GM21381 (cell line): ENCODE results near the gene SERTAD3.
A peak's percentile ranks its signal among the peaks of the same experiment; 100 is the strongest.
"Not testable (repeated sequence)": the region's sequence is repeated elsewhere in the genome, so short reads cannot be mapped to it uniquely, and the experiment has no call there.

Experiments
- ATAC-seq: cut with Tn5 transposase; IDR thresholded peaks from one replicate; pipeline ENCODE4 v1.9.1; 2021; ENCODE audit warnings: mild to moderate bottlenecking, moderate library complexity; ENCODE audit not compliant: unreplicated experiment

Gene SERTAD3

GRCh38 chr19:40428197-40428596 is 15.9 kb downstream of the SERTAD3 start:
- ATAC-seq = not testable (repeated sequence)

GRCh38 chr19:40425450-40426287 is 18.5 kb downstream of the SERTAD3 start, which contains the start of gene SERTAD1:
Gene SERTAD1, minus strand, starts transcription at chr19:40425992. Its CDS starts 2,446 bp downstream, at chr19:40423546.
- peak; percentile 85 for ATAC-seq

- peak; percentile 1 for ATAC-seq
These were observed 19.3 kb downstream of the SERTAD3 start for GRCh38 chr19:40424637-40425449.

GRCh38 chr19:40423938-40424337 is 20.2 kb downstream of the SERTAD3 start:
- no peak for ATAC-seq

- ATAC-seq = no peak
These were observed 21.2 kb downstream of the SERTAD3 start for GRCh38 chr19:40422748-40423566.

- ATAC-seq = no peak
These were observed 22.0 kb downstream of the SERTAD3 start for GRCh38 chr19:40421993-40422747.

- peak; percentile 32 for ATAC-seq
These were observed 23.1 kb downstream of the SERTAD3 start for GRCh38 chr19:40420766-40421765.

GRCh38 chr19:40420451-40420765 is 23.7 kb downstream of the SERTAD3 start:
- ATAC-seq = no peak

- ATAC-seq = no peak
These were observed 24.4 kb downstream of the SERTAD3 start for GRCh38 chr19:40419780-40420179.

- no peak for ATAC-seq
These were observed 25.0 kb downstream of the SERTAD3 start for GRCh38 chr19:40419066-40419612.

- ATAC-seq = no peak
These were observed 26.1 kb downstream of the SERTAD3 start for GRCh38 chr19:40418040-40418439.

- no peak for ATAC-seq
These were observed 26.5 kb downstream of the SERTAD3 start for GRCh38 chr19:40417643-40417981.

GRCh38 chr19:40416918-40417642 is 27.1 kb downstream of the SERTAD3 start:
- ATAC-seq = no peak

- no peak for ATAC-seq
These were observed 28.4 kb downstream of the SERTAD3 start for GRCh38 chr19:40415768-40416167.

GRCh38 chr19:40414542-40415535 is 29.3 kb downstream of the SERTAD3 start:
- no peak for ATAC-seq

GRCh38 chr19:40413291-40413845 is 30.8 kb downstream of the SERTAD3 start, which contains the start of gene PRX:
Gene PRX, minus strand, starts transcription at chr19:40413378. Its CDS starts 5,446 bp downstream, at chr19:40407932.
- no peak for ATAC-seq

GRCh38 chr19:40412866-40413265 is 31.3 kb downstream of the SERTAD3 start:
- ATAC-seq = no peak
